ENCODE results near the gene NEK7.

Gene NEK7

GRCh38 chr1:198175423-198176170, 18.8 kb downstream of the NEK7 start:
- no peaks in the 10 kb centered on the region for H3K9me3 ChIP-seq (replicated peaks; ENCODE audit: low read length)
- peak overlapping the region; percentile 19 for H3K9ac ChIP-seq (ENCODE audit: low read depth, low read length)
- H3K27me3 ChIP-seq (ENCODE audit: control insufficient read depth, insufficient read depth, low read length): no peaks in the 10 kb centered on the region
- peaks cover 37% of the 10 kb centered on the region for H3K4me1 ChIP-seq (ENCODE audit: control insufficient read depth, insufficient read depth, low read length)
- no peaks in the 10 kb centered on the region for H3K36me3 ChIP-seq (ENCODE audit: insufficient read depth, low read length)
- no peak overlapping the region for H3K4me3 ChIP-seq (ENCODE audit: low read length)
- peak overlapping the region; percentile 7 for H3K4me2 ChIP-seq (ENCODE audit: low read length)

GRCh38 chr1:198176179-198176578, 19.4 kb downstream of the NEK7 start:
- H3K9ac ChIP-seq (ENCODE audit: low read depth, low read length): no peak overlapping the region
- peaks cover 37% of the 10 kb centered on the region for H3K4me1 ChIP-seq (ENCODE audit: control insufficient read depth, insufficient read depth, low read length)
- H3K27me3 ChIP-seq (ENCODE audit: control insufficient read depth, insufficient read depth, low read length): no peaks in the 10 kb centered on the region
- H3K4me3 ChIP-seq (ENCODE audit: low read length): no peak overlapping the region
- H3K4me2 ChIP-seq (ENCODE audit: low read length): no peak overlapping the region
- no peaks in the 10 kb centered on the region for H3K9me3 ChIP-seq (replicated peaks; ENCODE audit: low read length)
- no peaks in the 10 kb centered on the region for H3K36me3 ChIP-seq (ENCODE audit: insufficient read depth, low read length)

DNA sequence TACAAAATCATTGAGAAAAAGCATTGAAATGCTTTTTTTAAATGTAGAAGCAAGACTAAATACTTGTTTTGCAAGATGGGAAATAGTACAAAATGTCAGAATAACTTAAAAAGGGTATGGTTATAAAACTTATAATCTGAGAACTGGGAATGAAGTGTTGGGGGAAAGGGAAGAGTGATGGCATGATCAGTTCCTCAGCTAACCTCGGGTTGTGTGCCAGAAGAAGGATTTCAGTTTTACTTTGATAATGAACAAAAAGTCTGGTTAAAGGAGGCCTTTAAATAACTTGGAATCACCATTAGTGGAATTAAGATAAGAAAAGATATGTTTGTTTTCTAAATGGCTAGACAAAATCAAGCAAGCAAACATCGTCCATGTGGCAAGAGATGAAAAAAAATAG, 20.7 kb downstream of the NEK7 start:
- H3K27me3 ChIP-seq (ENCODE audit: control insufficient read depth, insufficient read depth, low read length): no peaks in the 10 kb centered on the region
- H3K9me3 ChIP-seq (replicated peaks; ENCODE audit: low read length): no peaks in the 10 kb centered on the region
- H3K9ac ChIP-seq (ENCODE audit: low read depth, low read length): no peak overlapping the region
- H3K4me1 ChIP-seq (ENCODE audit: control insufficient read depth, insufficient read depth, low read length): peaks cover 37% of the 10 kb centered on the region
- H3K4me3 ChIP-seq (ENCODE audit: low read length): no peak overlapping the region
- no peaks in the 10 kb centered on the region for H3K36me3 ChIP-seq (ENCODE audit: insufficient read depth, low read length)
- no peak overlapping the region for H3K4me2 ChIP-seq (ENCODE audit: low read length)

GRCh38 chr1:198178615-198179014, 21.8 kb downstream of the NEK7 start:
- H3K9me3 ChIP-seq (replicated peaks; ENCODE audit: low read length): no peaks in the 10 kb centered on the region
- no peak overlapping the region for H3K4me3 ChIP-seq (ENCODE audit: low read length)
- H3K27me3 ChIP-seq (ENCODE audit: control insufficient read depth, insufficient read depth, low read length): no peaks in the 10 kb centered on the region
- H3K4me1 ChIP-seq (ENCODE audit: control insufficient read depth, insufficient read depth, low read length): peaks cover 37% of the 10 kb centered on the region
- no peaks in the 10 kb centered on the region for H3K36me3 ChIP-seq (ENCODE audit: insufficient read depth, low read length)
- H3K9ac ChIP-seq (ENCODE audit: low read depth, low read length): no peak overlapping the region
- no peak overlapping the region for H3K4me2 ChIP-seq (ENCODE audit: low read length)

- H3K4me1 ChIP-seq (ENCODE audit: control insufficient read depth, insufficient read depth, low read length): peaks cover 34% of the 10 kb centered on the region
- H3K9ac ChIP-seq (ENCODE audit: low read depth, low read length): peak overlapping the region; percentile 24
- H3K36me3 ChIP-seq (ENCODE audit: insufficient read depth, low read length): no peaks in the 10 kb centered on the region
- no peaks in the 10 kb centered on the region for H3K27me3 ChIP-seq (ENCODE audit: control insufficient read depth, insufficient read depth, low read length)
- H3K4me2 ChIP-seq (ENCODE audit: low read length): peak overlapping the region; percentile 72
- no peaks in the 10 kb centered on the region for H3K9me3 ChIP-seq (replicated peaks; ENCODE audit: low read length)
- H3K4me3 ChIP-seq (ENCODE audit: low read length): peak overlapping the region; percentile 44
Measured at GRCh38 chr1:198179556-198179981, 22.8 kb downstream of the NEK7 start.

DNA sequence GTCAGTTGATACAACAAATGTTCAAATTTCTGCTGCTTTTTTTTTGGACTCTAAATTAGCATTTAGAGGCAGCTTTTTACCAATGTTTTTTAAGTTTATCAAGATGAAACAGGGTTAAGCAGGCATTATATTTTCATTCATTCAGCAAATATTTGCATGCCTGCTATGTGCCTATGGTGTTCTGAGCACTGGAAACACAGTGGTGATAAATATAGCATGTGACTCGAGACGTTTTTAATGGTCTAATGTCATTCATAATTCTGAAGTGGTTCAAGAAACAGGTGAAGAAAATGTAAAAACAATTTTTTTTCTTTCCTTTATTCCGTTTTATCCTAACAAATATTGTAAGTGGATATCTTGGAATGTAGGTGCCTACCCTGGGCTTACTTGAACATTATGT, 26.8 kb downstream of the NEK7 start:
- no peaks in the 10 kb centered on the region for H3K27me3 ChIP-seq (ENCODE audit: control insufficient read depth, insufficient read depth, low read length)
- H3K4me3 ChIP-seq (ENCODE audit: low read length): no peak overlapping the region
- H3K9me3 ChIP-seq (replicated peaks; ENCODE audit: low read length): no peaks in the 10 kb centered on the region
- H3K36me3 ChIP-seq (ENCODE audit: insufficient read depth, low read length): no peaks in the 10 kb centered on the region
- H3K9ac ChIP-seq (ENCODE audit: low read depth, low read length): no peak overlapping the region
- H3K4me2 ChIP-seq (ENCODE audit: low read length): no peak overlapping the region
- peaks cover 14% of the 10 kb centered on the region for H3K4me1 ChIP-seq (ENCODE audit: control insufficient read depth, insufficient read depth, low read length)

- no peak overlapping the region for H3K4me3 ChIP-seq (ENCODE audit: low read length)
- H3K9ac ChIP-seq (ENCODE audit: low read depth, low read length): no peak overlapping the region
- no peak overlapping the region for H3K4me2 ChIP-seq (ENCODE audit: low read length)
- no peaks in the 10 kb centered on the region for H3K27me3 ChIP-seq (ENCODE audit: control insufficient read depth, insufficient read depth, low read length)
- peaks cover 5% of the 10 kb centered on the region for H3K4me1 ChIP-seq (ENCODE audit: control insufficient read depth, insufficient read depth, low read length)
- H3K36me3 ChIP-seq (ENCODE audit: insufficient read depth, low read length): no peaks in the 10 kb centered on the region
- no peaks in the 10 kb centered on the region for H3K9me3 ChIP-seq (replicated peaks; ENCODE audit: low read length)
Measured at GRCh38 chr1:198184516-198184915, 27.7 kb downstream of the NEK7 start.

GRCh38 chr1:198185146-198185545, 28.3 kb downstream of the NEK7 start:
- Histone ChIP-seq H3K36me3 (ENCODE audit: insufficient read depth, low read length) (no peaks in the 10 kb centered on the region), H3K4me3 (ENCODE audit: low read length) (no peak overlapping the region), H3K27me3 (ENCODE audit: control insufficient read depth, insufficient read depth, low read length) (no peaks in the 10 kb centered on the region), H3K4me1 (ENCODE audit: control insufficient read depth, insufficient read depth, low read length) (no peaks in the 10 kb centered on the region), H3K9me3 (replicated peaks; ENCODE audit: low read length) (no peaks in the 10 kb centered on the region), H3K4me2 (ENCODE audit: low read length) (no peak overlapping the region), H3K9ac (ENCODE audit: low read depth, low read length) (no peak overlapping the region)

DNA sequence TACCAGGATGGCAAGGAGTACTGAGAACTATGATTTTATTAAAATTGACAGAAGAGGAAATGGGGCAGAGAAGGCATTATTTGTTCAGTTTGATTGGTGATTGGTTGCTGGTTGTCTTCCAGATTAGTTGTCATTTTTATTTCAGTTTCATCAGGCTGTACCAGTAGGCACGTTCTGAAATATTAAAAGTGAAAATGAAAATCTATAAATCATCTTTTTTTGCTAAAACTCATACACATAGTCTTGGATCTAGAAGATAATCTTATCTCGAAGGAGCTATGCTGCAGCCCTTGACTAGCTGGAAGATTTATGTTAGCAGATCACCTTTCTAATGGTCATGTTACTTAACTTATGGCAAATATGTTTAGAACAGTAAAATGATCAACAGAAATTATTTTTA, 29.0 kb downstream of the NEK7 start:
- Histone ChIP-seq H3K4me2 (ENCODE audit: low read length) (no peak overlapping the region), H3K9me3 (replicated peaks; ENCODE audit: low read length) (no peaks in the 10 kb centered on the region), H3K27me3 (ENCODE audit: control insufficient read depth, insufficient read depth, low read length) (no peaks in the 10 kb centered on the region), H3K36me3 (ENCODE audit: insufficient read depth, low read length) (no peaks in the 10 kb centered on the region), H3K4me1 (ENCODE audit: control insufficient read depth, insufficient read depth, low read length) (no peaks in the 10 kb centered on the region), H3K4me3 (ENCODE audit: low read length) (no peak overlapping the region), H3K9ac (ENCODE audit: low read depth, low read length) (no peak overlapping the region)

DNA sequence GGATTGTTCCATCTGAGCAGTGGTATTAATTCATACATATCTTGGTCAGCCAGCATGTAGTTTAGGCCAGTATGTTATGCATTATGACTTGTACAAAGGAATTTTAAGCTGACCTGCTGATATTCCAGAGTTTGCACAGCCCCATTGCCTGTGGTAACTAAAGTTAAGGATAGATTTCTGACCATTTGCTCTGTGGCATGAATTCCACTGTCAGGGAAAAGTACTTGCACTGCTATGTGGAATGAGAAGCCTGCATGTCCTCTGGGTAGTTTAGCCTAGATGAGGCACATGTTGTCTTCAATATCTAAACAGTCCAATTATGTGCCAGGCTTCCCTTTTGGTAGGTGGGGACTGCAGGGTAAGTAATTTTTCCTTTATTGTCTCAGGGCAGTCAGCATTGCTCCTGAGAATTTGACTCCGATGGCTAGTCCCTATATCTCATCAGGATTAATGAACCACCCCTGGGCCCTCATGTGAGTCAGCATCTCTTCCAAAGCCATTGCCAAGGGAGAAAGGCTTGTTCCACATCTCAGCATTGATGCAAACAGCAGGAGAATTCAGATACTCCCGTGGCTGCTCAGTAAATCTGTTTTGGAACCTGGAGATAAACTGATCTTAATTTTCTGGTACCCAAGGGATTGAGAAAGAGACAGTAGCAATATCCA, 30.2 kb downstream of the NEK7 start:
- no peak overlapping the region for H3K4me3 ChIP-seq (ENCODE audit: low read length)
- H3K4me2 ChIP-seq (ENCODE audit: low read length): no peak overlapping the region
- no peaks in the 10 kb centered on the region for H3K27me3 ChIP-seq (ENCODE audit: control insufficient read depth, insufficient read depth, low read length)
- H3K9ac ChIP-seq (ENCODE audit: low read depth, low read length): no peak overlapping the region
- no peaks in the 10 kb centered on the region for H3K4me1 ChIP-seq (ENCODE audit: control insufficient read depth, insufficient read depth, low read length)
- H3K36me3 ChIP-seq (ENCODE audit: insufficient read depth, low read length): no peaks in the 10 kb centered on the region
- no peaks in the 10 kb centered on the region for H3K9me3 ChIP-seq (replicated peaks; ENCODE audit: low read length)

DNA sequence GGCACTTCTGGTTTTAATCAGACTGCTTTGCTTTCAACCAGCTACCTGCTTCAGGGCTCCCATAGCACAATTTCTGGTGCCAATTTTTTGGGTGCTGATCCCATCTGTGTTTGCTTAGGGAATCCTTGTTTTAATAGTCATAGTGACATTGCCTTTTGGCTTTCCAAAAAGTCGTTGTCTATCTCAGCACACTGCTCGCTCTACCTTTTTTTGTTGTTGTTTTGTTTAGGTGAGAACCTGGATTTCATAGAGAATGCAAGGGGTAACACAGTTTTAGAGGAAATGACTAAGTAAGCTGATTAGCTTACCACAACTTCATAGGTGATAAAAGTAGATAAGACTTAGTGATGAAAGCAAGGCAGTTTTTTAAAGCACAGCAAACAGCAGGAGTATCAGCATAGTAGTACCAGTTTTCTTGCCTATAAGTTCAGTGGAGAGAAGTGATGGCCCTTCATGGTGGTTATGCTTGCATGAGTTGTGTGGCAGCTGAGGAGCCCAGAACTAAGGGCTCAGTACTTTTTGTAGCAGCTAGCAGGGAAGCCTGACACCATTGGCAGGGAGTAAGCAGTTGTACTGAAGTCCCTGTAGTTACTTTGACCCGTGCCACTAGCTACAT, 31.3 kb downstream of the NEK7 start:
- Histone ChIP-seq H3K9ac (ENCODE audit: low read depth, low read length) (no peak overlapping the region), H3K27me3 (ENCODE audit: control insufficient read depth, insufficient read depth, low read length) (no peaks in the 10 kb centered on the region), H3K4me1 (ENCODE audit: control insufficient read depth, insufficient read depth, low read length) (no peaks in the 10 kb centered on the region), H3K4me3 (ENCODE audit: low read length) (no peak overlapping the region), H3K4me2 (ENCODE audit: low read length) (no peak overlapping the region), H3K36me3 (ENCODE audit: insufficient read depth, low read length) (no peaks in the 10 kb centered on the region), H3K9me3 (replicated peaks; ENCODE audit: low read length) (no peaks in the 10 kb centered on the region)

Measured in skeletal muscle satellite cell (primary cell).